Measurements from ENCODE around the gene TMA7. TPM values are rescaled to one million over a fixed set of nuclear protein-coding genes. Genes with fewer than 3 reads are reported as not detected.

Gene TMA7
- total and polyA plus RNA-seq, 2 of the 13 experiments (the other 11 are each of a cell fraction or from before 2014, with no cell fraction given) = 100 to 486 TPM

DNA sequence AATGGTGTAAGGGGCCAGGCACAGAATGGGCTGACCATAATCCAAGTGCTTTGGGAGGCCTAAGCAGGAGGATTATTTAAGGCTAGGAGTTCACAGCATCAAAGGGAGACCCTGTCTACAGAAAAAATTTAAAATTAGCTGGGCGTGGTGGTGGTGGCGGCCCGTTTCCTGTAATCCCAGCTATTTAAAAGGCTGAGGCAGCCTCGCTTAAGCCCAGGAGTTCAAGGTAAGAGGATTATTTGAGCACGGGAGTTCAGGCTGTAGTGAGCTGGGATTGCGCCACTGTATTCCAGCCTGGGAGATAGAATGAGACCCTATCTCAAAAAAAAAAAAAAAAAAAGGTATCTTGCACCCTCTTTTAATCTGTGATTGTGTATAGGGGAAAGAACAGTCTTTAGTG lies 1.9 kb downstream of the TMA7 start (continued):
- TF ChIP-seq, protein P1, sequence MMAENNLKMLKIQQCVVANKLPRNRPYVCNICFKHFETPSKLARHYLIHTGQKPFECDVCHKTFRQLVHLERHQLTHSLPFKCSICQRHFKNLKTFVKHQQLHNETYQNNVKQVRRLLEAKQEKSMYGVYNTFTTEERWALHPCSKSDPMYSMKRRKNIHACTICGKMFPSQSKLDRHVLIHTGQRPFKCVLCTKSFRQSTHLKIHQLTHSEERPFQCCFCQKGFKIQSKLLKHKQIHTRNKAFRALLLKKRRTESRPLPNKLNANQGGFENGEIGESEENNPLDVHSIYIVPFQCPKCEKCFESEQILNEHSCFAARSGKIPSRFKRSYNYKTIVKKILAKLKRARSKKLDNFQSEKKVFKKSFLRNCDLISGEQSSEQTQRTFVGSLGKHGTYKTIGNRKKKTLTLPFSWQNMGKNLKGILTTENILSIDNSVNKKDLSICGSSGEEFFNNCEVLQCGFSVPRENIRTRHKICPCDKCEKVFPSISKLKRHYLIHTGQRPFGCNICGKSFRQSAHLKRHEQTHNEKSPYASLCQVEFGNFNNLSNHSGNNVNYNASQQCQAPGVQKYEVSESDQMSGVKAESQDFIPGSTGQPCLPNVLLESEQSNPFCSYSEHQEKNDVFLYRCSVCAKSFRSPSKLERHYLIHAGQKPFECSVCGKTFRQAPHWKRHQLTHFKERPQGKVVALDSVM (CRISPR knock-in tag; IDR thresholded peaks at IDR 0.05) = peak; percentile 78
- no peak for TF ChIP-seq SMYD3 (CRISPR knock-in tag; IDR thresholded peaks at IDR 0.05)
- no peak for TF ChIP-seq ZNF720 (CRISPR knock-in tag; IDR thresholded peaks at IDR 0.05)
- TF ChIP-seq, protein P2, sequence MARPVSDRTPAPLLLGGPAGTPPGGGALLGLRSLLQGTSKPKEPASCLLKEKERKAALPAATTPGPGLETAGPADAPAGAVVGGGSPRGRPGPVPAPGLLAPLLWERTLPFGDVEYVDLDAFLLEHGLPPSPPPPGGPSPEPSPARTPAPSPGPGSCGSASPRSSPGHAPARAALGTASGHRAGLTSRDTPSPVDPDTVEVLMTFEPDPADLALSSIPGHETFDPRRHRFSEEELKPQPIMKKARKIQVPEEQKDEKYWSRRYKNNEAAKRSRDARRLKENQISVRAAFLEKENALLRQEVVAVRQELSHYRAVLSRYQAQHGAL (CRISPR knock-in tag; IDR thresholded peaks at IDR 0.05; ENCODE audit: not compliant biosample characterization) = no peak

DNA sequence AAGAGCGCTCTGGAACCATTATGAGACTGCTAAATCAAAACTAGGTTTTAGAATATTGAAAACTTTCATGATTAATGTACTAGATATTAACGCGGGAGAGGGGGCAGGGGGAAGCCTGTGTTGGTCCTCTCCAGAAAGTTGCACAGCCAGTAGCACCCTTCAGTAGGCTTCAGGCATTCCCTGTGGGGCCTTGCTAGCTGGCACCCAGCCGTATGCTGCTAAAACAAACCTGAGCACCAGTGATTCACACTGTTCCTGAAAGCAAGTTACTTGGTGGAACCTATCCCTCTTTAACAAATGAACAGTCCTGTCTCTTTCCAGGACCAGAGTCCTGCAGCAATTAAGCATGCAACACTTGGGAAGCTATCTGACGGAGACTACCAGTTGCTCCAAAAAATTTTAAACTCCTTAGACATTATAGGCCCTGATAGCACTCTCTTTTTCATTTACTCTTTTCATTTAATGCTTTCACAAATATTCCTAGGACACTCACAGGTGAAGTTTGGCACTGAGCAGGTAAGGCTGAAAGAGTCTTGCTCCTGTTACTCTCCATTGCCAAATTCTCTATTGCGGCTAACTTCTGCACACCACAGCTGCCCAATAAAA lies 5.3 kb downstream of the TMA7 start:
- in situ Hi-C loops (cut with HindIII; ENCODE audit: extremely low pct_ligation_motif_present, low pct_unique_long_range_greater_than_20kb) (no loop called here), intact Hi-C loops (cut with micrococcal nuclease; ENCODE audit: unreplicated experiment) (no loop called here)
- TF ChIP-seq, protein P3, sequence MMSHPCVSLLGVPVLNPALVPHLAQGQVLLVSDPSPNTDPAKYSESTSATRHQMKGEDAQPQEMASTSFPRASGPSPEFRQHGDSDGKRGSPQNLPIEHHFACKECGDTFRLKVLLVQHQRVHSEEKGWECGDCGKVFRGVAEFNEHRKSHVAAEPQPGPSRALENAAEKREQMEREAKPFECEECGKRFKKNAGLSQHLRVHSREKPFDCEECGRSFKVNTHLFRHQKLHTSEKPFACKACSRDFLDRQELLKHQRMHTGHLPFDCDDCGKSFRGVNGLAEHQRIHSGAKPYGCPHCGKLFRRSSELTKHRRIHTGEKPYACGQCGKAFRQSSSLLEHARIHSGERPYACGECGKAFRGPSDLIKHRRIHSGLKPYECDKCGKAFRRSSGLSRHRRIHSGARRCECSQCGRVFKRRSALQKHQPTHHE (CRISPR knock-in tag; IDR thresholded peaks at IDR 0.05; ENCODE audit: borderline replicate concordance) = no peak
- TF ChIP-seq, protein P4, sequence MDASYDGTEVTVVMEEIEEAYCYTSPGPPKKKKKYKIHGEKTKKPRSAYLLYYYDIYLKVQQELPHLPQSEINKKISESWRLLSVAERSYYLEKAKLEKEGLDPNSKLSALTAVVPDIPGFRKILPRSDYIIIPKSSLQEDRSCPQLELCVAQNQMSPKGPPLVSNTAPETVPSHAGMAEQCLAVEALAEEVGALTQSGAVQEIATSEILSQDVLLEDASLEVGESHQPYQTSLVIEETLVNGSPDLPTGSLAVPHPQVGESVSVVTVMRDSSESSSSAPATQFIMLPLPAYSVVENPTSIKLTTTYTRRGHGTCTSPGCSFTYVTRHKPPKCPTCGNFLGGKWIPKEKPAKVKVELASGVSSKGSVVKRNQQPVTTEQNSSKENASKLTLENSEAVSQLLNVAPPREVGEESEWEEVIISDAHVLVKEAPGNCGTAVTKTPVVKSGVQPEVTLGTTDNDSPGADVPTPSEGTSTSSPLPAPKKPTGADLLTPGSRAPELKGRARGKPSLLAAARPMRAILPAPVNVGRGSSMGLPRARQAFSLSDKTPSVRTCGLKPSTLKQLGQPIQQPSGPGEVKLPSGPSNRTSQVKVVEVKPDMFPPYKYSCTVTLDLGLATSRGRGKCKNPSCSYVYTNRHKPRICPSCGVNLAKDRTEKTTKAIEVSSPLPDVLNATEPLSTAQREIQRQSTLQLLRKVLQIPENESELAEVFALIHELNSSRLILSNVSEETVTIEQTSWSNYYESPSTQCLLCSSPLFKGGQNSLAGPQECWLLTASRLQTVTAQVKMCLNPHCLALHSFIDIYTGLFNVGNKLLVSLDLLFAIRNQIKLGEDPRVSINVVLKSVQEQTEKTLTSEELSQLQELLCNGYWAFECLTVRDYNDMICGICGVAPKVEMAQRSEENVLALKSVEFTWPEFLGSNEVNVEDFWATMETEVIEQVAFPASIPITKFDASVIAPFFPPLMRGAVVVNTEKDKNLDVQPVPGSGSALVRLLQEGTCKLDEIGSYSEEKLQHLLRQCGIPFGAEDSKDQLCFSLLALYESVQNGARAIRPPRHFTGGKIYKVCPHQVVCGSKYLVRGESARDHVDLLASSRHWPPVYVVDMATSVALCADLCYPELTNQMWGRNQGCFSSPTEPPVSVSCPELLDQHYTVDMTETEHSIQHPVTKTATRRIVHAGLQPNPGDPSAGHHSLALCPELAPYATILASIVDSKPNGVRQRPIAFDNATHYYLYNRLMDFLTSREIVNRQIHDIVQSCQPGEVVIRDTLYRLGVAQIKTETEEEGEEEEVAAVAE (CRISPR knock-in tag; IDR thresholded peaks at IDR 0.05; ENCODE audit: borderline replicate concordance) = no peak
- TF ChIP-seq, protein P5, sequence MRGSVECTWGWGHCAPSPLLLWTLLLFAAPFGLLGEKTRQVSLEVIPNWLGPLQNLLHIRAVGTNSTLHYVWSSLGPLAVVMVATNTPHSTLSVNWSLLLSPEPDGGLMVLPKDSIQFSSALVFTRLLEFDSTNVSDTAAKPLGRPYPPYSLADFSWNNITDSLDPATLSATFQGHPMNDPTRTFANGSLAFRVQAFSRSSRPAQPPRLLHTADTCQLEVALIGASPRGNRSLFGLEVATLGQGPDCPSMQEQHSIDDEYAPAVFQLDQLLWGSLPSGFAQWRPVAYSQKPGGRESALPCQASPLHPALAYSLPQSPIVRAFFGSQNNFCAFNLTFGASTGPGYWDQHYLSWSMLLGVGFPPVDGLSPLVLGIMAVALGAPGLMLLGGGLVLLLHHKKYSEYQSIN (CRISPR knock-in tag; IDR thresholded peaks at IDR 0.05; ENCODE audit: borderline replicate concordance) = 0 out of 2 replicates have a peak, but pooled peaks have one; percentile 28
- TF ChIP-seq ZMYM4 (CRISPR knock-in tag; IDR thresholded peaks at IDR 0.05) = no peak
- no peak for TF ChIP-seq ISL2 (CRISPR knock-in tag; IDR thresholded peaks at IDR 0.05)
- TF ChIP-seq ZNF333 (CRISPR knock-in tag; IDR thresholded peaks at IDR 0.05; ENCODE audit: borderline replicate concordance) = no peak
- Histone ChIP-seq H2AFZ (ENCODE audit: low read length) (no peak overlapping the region), H3K4me3 (replicated peaks in 1 of 3; ENCODE audit: insufficient read depth in 1 of 3, low read depth in 2 of 3, low read length in 3 of 3) (peak overlapping the region in 2 of 3 experiments; percentile 74 to 86; a peak in 4 of 6 replicates), H3K4me2 (ENCODE audit: low read depth, low read length) (peak overlapping the region; percentile 93), H3K9ac (ENCODE audit: insufficient read depth, low read depth, low read length) (0 out of 2 replicates have a peak overlapping the region, but pooled peaks have one; percentile 80), H3K27me3 (ENCODE audit: control insufficient read depth in 1 of 2, insufficient read depth in 2 of 2, low read length in 2 of 2) (no peaks in the 10 kb centered on the region; a peak in 1 of 5 replicates), H3K27ac (ENCODE audit: extremely low read length, insufficient read depth, low read length) (no peak overlapping the region), H3K36me3 (replicated peaks in 1 of 2; ENCODE audit: control insufficient read depth in 1 of 2, insufficient read depth in 2 of 2, low read length in 2 of 2) (peaks cover 2 to 9% of the 10 kb centered on the region in 2 experiments; a peak in 2 of 5 replicates), H3K4me1 (ENCODE audit: insufficient read depth, low read length) (peaks cover 52% of the 10 kb centered on the region), H4K20me1 (ENCODE audit: insufficient read depth, low read length) (peaks cover 7% of the 10 kb centered on the region), H3K79me2 (ENCODE audit: insufficient read depth, low read length) (peaks cover 31% of the 10 kb centered on the region), H3K9me3 (ENCODE audit: low read length) (no peaks in the 10 kb centered on the region)
- CTCF ChIA-PET (ENCODE audit: low intra/inter-chr PET ratio, low total read pairs) = no interaction called here
- FAIRE-seq (no peak), ATAC-seq (no peak), DNase-seq (ENCODE audit: low spot score) (no peak)
- 79% methylated on average over 5 of the region's 6 CpGs for WGBS (ENCODE audit: low lambda C conversion rate)
- BruUV-seq (replicated peaks) = no TSS peak
- POLR2A ChIA-PET = interaction anchor here (0.9 to 4.5 kb wide), 5 partner anchors 14 to 112 kb away, joined by 3 to 50 read pairs (median 6); partner anchors contain the start of genes PFKFB4 and PLXNB1
